Lower leg skin (tissue), 4 donors: Measurements from ENCODE around the gene GGT6. TPM values are rescaled to one million over a fixed set of nuclear protein-coding genes. Genes with fewer than 3 reads are reported as not detected.

ENCODE experiments used
- DNase-seq, 2 donors: peaks; one replicate each; pipeline ENCODE4 v3.0.0-alpha.2; 2019; ENCODE audit warnings: low spot score in 2 of 2
- H3K4me3 ChIP-seq: fragments of 200-600 bp; sonication (generic); 2 replicates; pipeline ENCODE4 v1.5.1; 2017; ENCODE audit warnings: mild to moderate bottlenecking, low read depth; ENCODE audit not compliant: poor library complexity, severe bottlenecking
- POLR2A ChIP-seq, 2 donors: fragments of 450-650 bp; IDR thresholded peaks; one replicate each; pipeline ENCODE4 v1.6.1; 2016 to 2017; ENCODE audit warnings: antibody characterized with exemption in 2 of 2, mild to moderate bottlenecking in 1 of 2, moderate library complexity in 1 of 2
- WGBS, 2 donors: methylation state at CpG; one replicate each; pipeline ENCODE4 v1.1.5; 2018; 5-methylcytosine and 5-hydroxymethylcytosine counted together
- intact Hi-C: fragments of 100-400 bp; cut with DNase I; formaldehyde crosslinking; loops from one replicate; pipeline ENCODE4 v1.15.0; 2023; ENCODE audit warnings: low total_unique reads
- total RNA-seq, 4 donors: library from RNA; depleted of rRNA; stranded (reverse); fragments of >200 nt; gene quantifications; one replicate each; pipeline ENCODE4 v1.1.0, GENCODE V29; 2016
- TF ChIP-seq, protein P1 (sequence below), 3 donors: fragments of 450-650 bp; IDR thresholded peaks; one replicate each; pipeline ENCODE4 v1.5.1; 2016; ENCODE audit warnings: antibody characterized with exemption in 3 of 3, mild to moderate bottlenecking in 3 of 3, moderate library complexity in 2 of 3

GGT6 gene
- total RNA-seq, 4 donors from 2014 or later: 133 to 232 (median 184) TPM

GRCh38 chr17:4547118-4547906 is 13.1 kb downstream of the GGT6 start:
- 91 to 92% methylated on average over 17 of the region's 17 CpGs for WGBS, 2 donors
- no peak for TF ChIP-seq POLR2A (IDR thresholded peaks at IDR 0.05)
- TF ChIP-seq, protein P1, sequence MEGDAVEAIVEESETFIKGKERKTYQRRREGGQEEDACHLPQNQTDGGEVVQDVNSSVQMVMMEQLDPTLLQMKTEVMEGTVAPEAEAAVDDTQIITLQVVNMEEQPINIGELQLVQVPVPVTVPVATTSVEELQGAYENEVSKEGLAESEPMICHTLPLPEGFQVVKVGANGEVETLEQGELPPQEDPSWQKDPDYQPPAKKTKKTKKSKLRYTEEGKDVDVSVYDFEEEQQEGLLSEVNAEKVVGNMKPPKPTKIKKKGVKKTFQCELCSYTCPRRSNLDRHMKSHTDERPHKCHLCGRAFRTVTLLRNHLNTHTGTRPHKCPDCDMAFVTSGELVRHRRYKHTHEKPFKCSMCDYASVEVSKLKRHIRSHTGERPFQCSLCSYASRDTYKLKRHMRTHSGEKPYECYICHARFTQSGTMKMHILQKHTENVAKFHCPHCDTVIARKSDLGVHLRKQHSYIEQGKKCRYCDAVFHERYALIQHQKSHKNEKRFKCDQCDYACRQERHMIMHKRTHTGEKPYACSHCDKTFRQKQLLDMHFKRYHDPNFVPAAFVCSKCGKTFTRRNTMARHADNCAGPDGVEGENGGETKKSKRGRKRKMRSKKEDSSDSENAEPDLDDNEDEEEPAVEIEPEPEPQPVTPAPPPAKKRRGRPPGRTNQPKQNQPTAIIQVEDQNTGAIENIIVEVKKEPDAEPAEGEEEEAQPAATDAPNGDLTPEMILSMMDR (IDR thresholded peaks at IDR 0.05): no peak
- peak in 1 of 2 donors; percentile 77 for DNase-seq
- intact Hi-C loops: no loop called here
- H3K4me3 ChIP-seq: no peak overlapping the region

- no peak overlapping the region for H3K4me3 ChIP-seq
- TF ChIP-seq, protein P1 (IDR thresholded peaks at IDR 0.05): no peak
- TF ChIP-seq POLR2A (IDR thresholded peaks at IDR 0.05): no peak
- 90 to 91% methylated on average over 27 to 29 of the region's 32 CpGs for WGBS, 2 donors
- peak in 1 of 2 donors; percentile 82 for DNase-seq
- intact Hi-C loops: no loop called here
These were observed 15.0 kb downstream of the GGT6 start for GRCh38 chr17:4545217-4545951.

GRCh38 chr17:4544951-4545216 is 15.5 kb downstream of the GGT6 start:
- 92 to 93% methylated on average over 18 of the region's 18 CpGs for WGBS, 2 donors
- intact Hi-C loops: no loop called here
- no peak for TF ChIP-seq POLR2A (IDR thresholded peaks at IDR 0.05)
- TF ChIP-seq, protein P1 (IDR thresholded peaks at IDR 0.05): no peak
- no peak overlapping the region for H3K4me3 ChIP-seq
- no peak for DNase-seq

DNA sequence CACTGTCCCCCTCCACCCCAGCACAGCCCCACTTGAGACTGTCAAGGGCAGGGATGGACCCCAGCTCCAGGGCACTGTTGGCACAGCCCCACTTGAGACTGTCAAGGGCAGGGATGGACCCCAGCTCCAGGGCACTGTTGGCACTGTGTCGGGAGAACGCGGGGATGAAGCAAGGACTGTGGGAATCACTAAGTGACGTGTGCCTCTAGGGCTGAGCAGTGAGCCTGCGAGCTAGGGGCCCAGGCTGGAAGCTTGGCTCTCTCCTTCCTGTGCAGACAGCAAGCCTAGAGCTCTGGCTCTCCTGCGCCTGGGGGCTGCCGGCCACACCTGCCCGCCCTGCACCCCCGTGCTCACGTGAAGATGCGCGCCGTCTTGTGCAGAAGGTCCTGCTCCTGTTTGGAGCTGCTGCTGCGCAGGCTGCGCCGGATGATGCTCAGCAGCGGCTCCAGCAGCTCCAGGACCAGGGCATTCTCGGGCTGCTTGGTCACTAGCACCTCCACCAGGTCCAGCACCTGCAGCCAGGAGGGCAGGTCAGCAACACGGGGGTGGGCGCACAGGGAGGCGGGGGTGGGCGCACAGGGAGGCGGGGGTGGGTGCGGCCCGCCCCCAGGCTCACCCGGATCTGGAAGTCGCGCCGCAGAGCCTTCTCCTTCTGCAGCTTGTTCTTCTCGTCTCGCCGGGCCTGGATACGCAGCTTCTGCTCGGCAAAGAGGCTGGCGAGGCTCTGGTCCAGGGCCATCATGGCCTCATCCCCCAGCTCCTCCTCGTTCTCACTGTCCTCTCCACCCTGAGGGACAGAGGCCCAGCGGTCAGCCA is 16.0 kb downstream of the GGT6 start:
- DNase-seq: no peak
- whole genome bisulfite sequencing, 2 donors: 82 to 92% methylated on average over 24 to 37 of the region's 37 CpGs
- intact Hi-C loops: no loop called here
- no peak for TF ChIP-seq POLR2A (IDR thresholded peaks at IDR 0.05)
- TF ChIP-seq, protein P1 (IDR thresholded peaks at IDR 0.05): no peak
- H3K4me3 ChIP-seq: no peak overlapping the region

DNA sequence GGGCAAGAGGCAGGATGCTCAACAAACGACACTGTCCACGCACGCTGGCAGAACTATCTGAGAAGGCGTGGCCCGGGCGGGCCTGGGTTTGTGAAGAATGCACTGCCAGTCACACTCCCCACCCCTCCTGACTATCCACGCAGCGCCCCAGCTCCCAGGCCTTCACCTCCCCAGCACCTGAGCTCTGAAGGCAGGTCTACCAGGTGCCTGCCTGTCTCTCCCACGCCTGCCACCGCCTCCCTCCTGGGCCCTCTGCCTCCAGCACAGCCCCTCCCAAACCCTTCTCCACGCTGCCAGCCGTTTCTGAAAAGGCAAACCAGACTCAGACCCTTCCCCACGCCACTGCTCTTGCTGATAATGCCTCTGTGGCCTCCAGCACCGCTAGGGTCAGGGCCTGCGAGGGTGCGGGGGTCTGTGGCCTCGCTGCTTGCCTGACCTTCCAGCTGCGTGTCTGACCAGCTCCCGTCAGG is 16.8 kb downstream of the GGT6 start:
- TF ChIP-seq, protein P1 (IDR thresholded peaks at IDR 0.05): no peak
- no peak for TF ChIP-seq POLR2A (IDR thresholded peaks at IDR 0.05)
- no peak overlapping the region for H3K4me3 ChIP-seq
- intact Hi-C loops: no loop called here
- 61 to 69% methylated on average over 12 to 19 of the region's 19 CpGs for WGBS, 2 donors
- DNase-seq: peak in 1 of 2 donors; percentile 82
